Measurements from ENCODE around the gene TRPM2.

DNA sequence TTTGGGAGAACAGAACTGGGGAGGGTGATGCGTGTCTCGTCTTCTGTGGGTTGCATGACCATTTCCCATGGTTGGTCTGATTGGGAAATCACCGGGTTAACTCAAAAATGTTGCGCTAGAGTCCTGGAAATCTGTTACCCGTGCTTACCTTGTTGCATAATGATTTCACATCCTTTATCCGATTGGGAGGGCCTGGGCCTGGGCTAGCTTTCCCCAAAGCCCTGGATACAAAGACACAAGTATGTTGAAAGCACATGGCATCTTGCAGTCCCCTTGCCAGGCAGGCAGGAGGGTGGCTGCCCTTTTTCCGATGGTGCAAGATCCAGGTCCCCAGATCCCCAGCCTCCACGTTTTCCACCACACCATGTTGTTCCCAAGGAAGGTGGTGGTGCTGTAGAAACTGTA is 582 bp downstream of the TRPM2 start:
- TF ChIP-seq CTCF (conservative IDR thresholded peaks at IDR 0.05 in 1 of 2, IDR thresholded peaks at IDR 0.05 in 1 of 2; ENCODE audit: low read depth in 1 of 2, low read length in 2 of 2) (no peak), EZH2 (IDR thresholded peaks at IDR 0.05; ENCODE audit: low read length, missing control alignments) (no peak)
